Tibial artery (tissue), 4 donors: Measurements from ENCODE around the gene FTCDNL1.

Experiments used
- DNase-seq, 2 donors: peaks; one replicate each; pipeline ENCODE4 v3.0.0-alpha.2; 2019
- H3K27ac ChIP-seq, 2 donors: fragments of 200-600 bp; sonication (generic) in 1 of 2; 1 replicate in 1 of 2; 2 replicates in 1 of 2; pipeline ENCODE4 v1.5.1; 2018 to 2019; ENCODE audit warnings: mild to moderate bottlenecking in 1 of 2
- H3K27me3 ChIP-seq, 2 donors: fragments of 200-600 bp; sonication (generic) in 1 of 2; one replicate each; pipeline versions ENCODE4 v1.5.1 to v1.6.0; 2016 to 2019
- H3K36me3 ChIP-seq, 3 donors: fragments of 200-600 bp; sonication (generic) in 2 of 3; one replicate each; pipeline ENCODE4 v1.5.1; 2016 to 2019; ENCODE audit warnings: mild to moderate bottlenecking in 2 of 3
- H3K4me1 ChIP-seq, 4 donors: fragments of 200-600 bp; sonication (generic) in 2 of 4; 1 replicate in 3 of 4; 2 replicates in 1 of 4; pipeline ENCODE4 v1.5.1; 2016 to 2019
- H3K4me3 ChIP-seq, 2 donors: fragments of 200-600 bp; sonication (generic) in 1 of 2; 1 replicate in 1 of 2; 2 replicates in 1 of 2; pipeline ENCODE4 v1.5.1; 2018 to 2019; ENCODE audit warnings: mild to moderate bottlenecking in 2 of 2
- H3K9me3 ChIP-seq, 3 donors: fragments of 200-600 bp; sonication (generic) in 1 of 3; one replicate each; pipeline ENCODE4 v1.5.1; 2016 to 2019
- CTCF ChIP-seq, 2 experiments: fragments of 200-600 bp in 1 of 2; fragments of 450-650 bp in 1 of 2; IDR thresholded peaks; one replicate each; pipeline ENCODE4 v1.5.1; 2017 to 2019; ENCODE audit warnings: antibody characterized with exemption in 2 of 2, mild to moderate bottlenecking in 1 of 2, moderate library complexity in 1 of 2
- intact Hi-C: fragments of 100-400 bp; cut with DNase I; formaldehyde crosslinking; loops from one replicate; pipeline ENCODE4 v1.15.0; 2023; ENCODE audit warnings: low total_unique reads

The FTCDNL1 gene

GRCh38 chr2:199814101-199814816, 36.7 kb downstream of the FTCDNL1 start:
- no peaks in the 10 kb centered on the region for H3K4me1 ChIP-seq

GRCh38 chr2:199812493-199812892, 38.5 kb downstream of the FTCDNL1 start:
- no peak for TF ChIP-seq CTCF (IDR thresholded peaks at IDR 0.05)
- no peak overlapping the region for H3K27ac ChIP-seq
- no peak for DNase-seq
- H3K36me3 ChIP-seq = no peaks in the 10 kb centered on the region
- no peaks in the 10 kb centered on the region for H3K9me3 ChIP-seq
- H3K27me3 ChIP-seq = no peaks in the 10 kb centered on the region
- no peak overlapping the region for H3K4me3 ChIP-seq
- H3K4me1 ChIP-seq = no peaks in the 10 kb centered on the region
- intact Hi-C loops = no loop called here

More at GRCh38 chr2:199814101-199814816, 36.7 kb downstream of the FTCDNL1 start:
- H3K9me3 ChIP-seq = no peaks in the 10 kb centered on the region
- H3K27me3 ChIP-seq = no peaks in the 10 kb centered on the region
- no peak overlapping the region for H3K27ac ChIP-seq
- no peak for DNase-seq
- no peak overlapping the region for H3K4me3 ChIP-seq
- intact Hi-C loops = no loop called here
- no peak for TF ChIP-seq CTCF (IDR thresholded peaks at IDR 0.05)
- H3K36me3 ChIP-seq = no peaks in the 10 kb centered on the region

GRCh38 chr2:199811346-199811745, 39.6 kb downstream of the FTCDNL1 start:
- DNase-seq = no peak
- no peak overlapping the region for H3K4me3 ChIP-seq
- no peaks in the 10 kb centered on the region for H3K36me3 ChIP-seq
- no peak for TF ChIP-seq CTCF (IDR thresholded peaks at IDR 0.05)
- H3K9me3 ChIP-seq = no peaks in the 10 kb centered on the region
- H3K27me3 ChIP-seq = no peaks in the 10 kb centered on the region
- no peak overlapping the region for H3K27ac ChIP-seq
- intact Hi-C loops = no loop called here
- H3K4me1 ChIP-seq = no peaks in the 10 kb centered on the region

- Histone ChIP-seq H3K9me3 (no peaks in the 10 kb centered on the region), H3K27ac (no peak overlapping the region), H3K4me1 (no peaks in the 10 kb centered on the region), H3K4me3 (no peak overlapping the region), H3K36me3 (no peaks in the 10 kb centered on the region), H3K27me3 (no peaks in the 10 kb centered on the region)
- no peak for TF ChIP-seq CTCF (IDR thresholded peaks at IDR 0.05)
- intact Hi-C loops = no loop called here
- no peak for DNase-seq
These were observed 40.4 kb downstream of the FTCDNL1 start for GRCh38 chr2:199810422-199811171.

- no peak for TF ChIP-seq CTCF (IDR thresholded peaks at IDR 0.05)
- Histone ChIP-seq H3K27me3 (no peaks in the 10 kb centered on the region), H3K4me3 (no peak overlapping the region), H3K27ac (no peak overlapping the region), H3K9me3 (no peaks in the 10 kb centered on the region), H3K36me3 (no peaks in the 10 kb centered on the region), H3K4me1 (no peaks in the 10 kb centered on the region)
- no peak for DNase-seq
- intact Hi-C loops = no loop called here
These were observed 43.0 kb downstream of the FTCDNL1 start for GRCh38 chr2:199807966-199808365.
